ENCODE results near the gene RASSF5.

- TF ChIP-seq CTCF (IDR thresholded peaks at IDR 0.05; ENCODE audit: poor library complexity, severe bottlenecking): no peak
- no peak for TF ChIP-seq EZH2 (IDR thresholded peaks at IDR 0.05; ENCODE audit: borderline replicate concordance, insufficient read depth, low read length, poor library complexity, severe bottlenecking)
Measured at GRCh38 chr1:206609229-206609991, 102.1 kb downstream of the RASSF5 start.

Measured in neural cell (in vitro differentiated cells).